Esophagus muscularis mucosa (tissue), 4 donors: ENCODE measurements around the gene DGKG. TPM values are rescaled to one million over a fixed set of nuclear protein-coding genes. Genes with fewer than 3 reads are reported as not detected.

ENCODE experiments used
- DNase-seq: peaks from one replicate; pipeline ENCODE4 v3.0.0-alpha.2; 2017; ENCODE audit errors: extremely low spot score
- H3K27ac ChIP-seq, 4 donors: fragments of 200-600 bp; sonication (generic); replicated peaks in 1 of 4; 1 replicate in 3 of 4; 2 replicates in 1 of 4; pipeline ENCODE4 v1.5.1; 2016 to 2019; ENCODE audit warnings: mild to moderate bottlenecking in 1 of 4
- H3K27me3 ChIP-seq, 4 donors: fragments of 200-600 bp; sonication (generic); one replicate each; pipeline versions ENCODE4 v1.5.1 to v1.6.0; 2016 to 2019
- H3K36me3 ChIP-seq, 4 donors: fragments of 200-600 bp; sonication (generic); one replicate each; pipeline ENCODE4 v1.5.1; 2016 to 2019
- H3K4me1 ChIP-seq, 4 donors: fragments of 200-600 bp; sonication (generic); one replicate each; pipeline ENCODE4 v1.5.1; 2016 to 2019
- H3K4me3 ChIP-seq, 4 donors: fragments of 200-600 bp; sonication (generic); 1 replicate in 2 of 4; 2 replicates in 2 of 4; pipeline ENCODE4 v1.5.1; 2016 to 2019; ENCODE audit warnings: mild to moderate bottlenecking in 4 of 4, moderate library complexity in 1 of 4
- H3K9me3 ChIP-seq, 4 donors: fragments of 200-600 bp; sonication (generic); 1 replicate in 3 of 4; 2 replicates in 1 of 4; pipeline ENCODE4 v1.5.1; 2016 to 2019
- EP300 ChIP-seq: sonication (generic); formaldehyde crosslinking; IDR thresholded peaks from one replicate; pipeline ENCODE4 v1.6.1; 2017; ENCODE audit warnings: antibody characterized with exemption
- POLR2A ChIP-seq: fragments of 450-650 bp; IDR thresholded peaks from one replicate; pipeline ENCODE4 v1.6.1; 2017; ENCODE audit warnings: antibody characterized with exemption, moderate library complexity, mild to moderate bottlenecking, low read depth
- POLR2AphosphoS5 ChIP-seq, 2 donors: sonication (generic); formaldehyde crosslinking; IDR thresholded peaks; one replicate each; pipeline ENCODE4 v1.6.1; 2017; ENCODE audit warnings: antibody characterized with exemption in 2 of 2
- WGBS: methylation state at CpG from one replicate; pipeline ENCODE4 v1.1.5; 2018; 5-methylcytosine and 5-hydroxymethylcytosine counted together
- intact Hi-C: fragments of 100-400 bp; cut with DNase I; formaldehyde crosslinking; loops from one replicate; pipeline ENCODE4 v1.15.1; 2023
- total RNA-seq, 4 donors: library from RNA; depleted of rRNA; stranded (reverse); fragments of >200 nt; gene quantifications; one replicate each; pipeline versions ENCODE4 v1.1.0 to v1.2.1, GENCODE V29; 2016
- TF ChIP-seq, protein P1 (sequence below), 3 experiments: fragments of 200-600 bp in 2 of 3; fragments of 450-650 bp in 1 of 3; sonication (generic) in 2 of 3; IDR thresholded peaks; one replicate each; pipeline ENCODE4 v1.5.1; 2017 to 2019; ENCODE audit warnings: antibody characterized with exemption in 3 of 3, mild to moderate bottlenecking in 2 of 3, moderate library complexity in 1 of 3

DGKG gene
- total RNA-seq, 4 donors from 2014 or later: 75.0 to 169 (median 104) TPM

DNA sequence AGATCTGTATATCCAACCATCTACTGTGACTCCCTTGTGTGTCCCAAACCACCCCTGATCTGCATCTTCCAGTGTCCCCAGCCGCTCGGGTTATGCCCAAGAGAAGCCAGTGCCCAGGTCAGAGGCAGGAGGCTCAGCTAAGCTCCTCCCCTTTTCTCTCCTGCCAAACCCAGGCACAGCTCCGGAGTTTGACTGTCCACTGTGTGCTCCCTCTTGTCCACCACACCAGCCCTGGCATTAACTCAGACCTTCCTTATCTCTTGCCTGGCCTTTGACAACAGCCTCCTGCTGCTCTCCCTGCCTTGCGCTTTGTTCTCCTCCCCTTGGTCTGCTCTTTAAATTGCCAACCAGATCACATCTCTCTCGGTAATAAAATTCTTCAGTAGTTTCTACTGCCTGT lies 39.3 kb downstream of the DGKG start:
- Histone ChIP-seq H3K9me3 (no peaks in the 10 kb centered on the region), H3K4me3 (no peak overlapping the region), H3K36me3 (peaks cover 10 to 28% (median 22%) of the 10 kb centered on the region in 4 donors), H3K27me3 (no peaks in the 10 kb centered on the region), H3K4me1 (peaks cover 3 to 57% (median 33%) of the 10 kb centered on the region in 4 donors), H3K27ac (no peak overlapping the region)
- intact Hi-C loops: no loop called here
- TF ChIP-seq, protein P1, sequence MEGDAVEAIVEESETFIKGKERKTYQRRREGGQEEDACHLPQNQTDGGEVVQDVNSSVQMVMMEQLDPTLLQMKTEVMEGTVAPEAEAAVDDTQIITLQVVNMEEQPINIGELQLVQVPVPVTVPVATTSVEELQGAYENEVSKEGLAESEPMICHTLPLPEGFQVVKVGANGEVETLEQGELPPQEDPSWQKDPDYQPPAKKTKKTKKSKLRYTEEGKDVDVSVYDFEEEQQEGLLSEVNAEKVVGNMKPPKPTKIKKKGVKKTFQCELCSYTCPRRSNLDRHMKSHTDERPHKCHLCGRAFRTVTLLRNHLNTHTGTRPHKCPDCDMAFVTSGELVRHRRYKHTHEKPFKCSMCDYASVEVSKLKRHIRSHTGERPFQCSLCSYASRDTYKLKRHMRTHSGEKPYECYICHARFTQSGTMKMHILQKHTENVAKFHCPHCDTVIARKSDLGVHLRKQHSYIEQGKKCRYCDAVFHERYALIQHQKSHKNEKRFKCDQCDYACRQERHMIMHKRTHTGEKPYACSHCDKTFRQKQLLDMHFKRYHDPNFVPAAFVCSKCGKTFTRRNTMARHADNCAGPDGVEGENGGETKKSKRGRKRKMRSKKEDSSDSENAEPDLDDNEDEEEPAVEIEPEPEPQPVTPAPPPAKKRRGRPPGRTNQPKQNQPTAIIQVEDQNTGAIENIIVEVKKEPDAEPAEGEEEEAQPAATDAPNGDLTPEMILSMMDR (IDR thresholded peaks at IDR 0.05): no peak
- TF ChIP-seq POLR2AphosphoS5 (IDR thresholded peaks at IDR 0.05) (no peak), EP300 (no peak), POLR2A (no peak)
- DNase-seq: peak; percentile 72
- WGBS: 68% methylated on average over 5 of the region's 5 CpGs

DNA sequence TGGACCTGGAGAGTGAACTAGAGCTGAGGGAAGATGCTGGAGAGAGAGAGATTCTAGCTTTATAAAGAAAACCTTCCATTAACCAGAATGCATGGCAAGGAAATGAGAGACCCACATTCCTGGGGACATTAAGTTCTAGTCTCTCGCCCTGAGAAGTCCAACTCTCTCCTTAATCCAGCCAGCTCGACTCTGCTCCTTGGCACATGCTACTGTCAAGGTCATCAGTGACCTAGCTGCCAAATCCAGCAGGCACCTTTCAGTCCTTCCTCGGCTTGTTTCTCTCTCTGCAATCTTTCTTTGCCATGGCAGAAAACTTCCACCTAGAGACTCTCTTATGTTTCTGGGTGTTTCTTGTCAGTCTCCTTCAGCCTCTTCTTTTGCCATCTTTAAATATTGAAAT lies 40.3 kb downstream of the DGKG start:
- DNase-seq: peak; percentile 62
- H3K27me3 ChIP-seq: no peaks in the 10 kb centered on the region
- H3K9me3 ChIP-seq: no peaks in the 10 kb centered on the region
- intact Hi-C loops: no loop called here
- WGBS: 86% methylated on average over 3 of the region's 3 CpGs
- TF ChIP-seq POLR2A (no peak), EP300 (no peak)
- TF ChIP-seq, protein P1 (IDR thresholded peaks at IDR 0.05): no peak
- no peak overlapping the region for H3K27ac ChIP-seq
- peaks cover 10 to 37% (median 24%) of the 10 kb centered on the region in 4 donors for H3K36me3 ChIP-seq
- no peak overlapping the region for H3K4me3 ChIP-seq
- peaks cover 3 to 57% (median 29%) of the 10 kb centered on the region in 4 donors for H3K4me1 ChIP-seq

DNA sequence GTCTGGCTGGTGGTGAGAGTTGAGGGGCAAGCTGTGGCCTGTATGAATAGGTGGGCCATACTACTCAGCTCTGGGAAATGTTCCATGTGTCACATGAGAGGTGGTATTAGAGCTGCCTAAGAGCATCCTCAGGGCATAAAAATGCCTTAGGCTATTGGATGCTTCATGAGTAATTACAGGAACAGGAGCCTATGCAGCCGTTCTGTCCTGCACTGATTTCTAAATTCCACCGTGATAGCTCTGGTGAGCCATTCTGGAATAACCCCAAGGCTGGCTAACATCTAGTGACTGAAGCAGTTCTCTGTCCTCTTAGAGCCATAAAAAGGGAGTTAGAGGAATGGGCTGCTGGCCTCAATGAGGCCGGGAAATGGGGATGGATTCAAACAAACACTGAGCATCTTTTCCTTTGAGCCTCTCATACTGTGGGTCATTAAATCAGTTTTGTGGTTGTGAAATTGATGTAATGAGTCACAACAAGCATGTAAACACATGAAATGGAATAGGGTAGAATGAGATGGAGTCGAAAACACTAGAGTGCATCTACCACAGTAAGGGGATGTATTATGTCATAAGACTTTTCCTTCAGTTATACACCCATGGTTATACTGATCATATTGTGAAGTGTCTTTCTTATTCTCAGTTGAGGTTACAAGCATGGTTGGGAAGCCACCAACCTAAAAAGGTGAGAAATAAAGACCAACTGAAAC lies 41.0 kb downstream of the DGKG start:
- intact Hi-C loops: no loop called here
- H3K4me1 ChIP-seq: peaks cover 3 to 55% (median 27%) of the 10 kb centered on the region in 4 donors
- no peak overlapping the region for H3K4me3 ChIP-seq
- no peaks in the 10 kb centered on the region for H3K27me3 ChIP-seq
- peak overlapping the region in 1 of 4 donors; percentile 31 for H3K27ac ChIP-seq
- 58% methylated on average over 4 of the region's 4 CpGs for WGBS
- DNase-seq: peak; percentile 75
- TF ChIP-seq, protein P1 (IDR thresholded peaks at IDR 0.05): no peak
- TF ChIP-seq POLR2A (no peak), EP300 (no peak), POLR2AphosphoS5 (IDR thresholded peaks at IDR 0.05) (no peak)
- H3K36me3 ChIP-seq: peaks cover 10 to 38% (median 25%) of the 10 kb centered on the region in 4 donors
- H3K9me3 ChIP-seq: no peaks in the 10 kb centered on the region

DNA sequence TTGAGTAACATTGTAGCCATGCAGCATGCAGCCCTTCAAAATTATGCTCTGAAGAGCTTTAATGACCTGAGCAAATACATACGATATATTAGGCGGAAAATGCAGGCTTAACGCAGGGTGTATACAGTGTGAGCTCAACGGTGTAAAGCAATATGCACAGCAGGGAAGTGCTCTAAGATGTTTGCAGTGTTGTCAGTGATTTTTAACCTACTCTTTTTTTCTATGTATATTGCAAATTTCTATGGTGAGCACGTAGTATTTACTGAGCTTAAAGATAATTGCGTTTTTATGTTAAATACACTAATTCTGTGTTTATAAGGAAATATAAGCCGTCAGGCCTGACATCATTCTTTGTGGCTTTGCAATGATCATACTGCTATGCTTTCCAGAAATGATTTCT lies 42.1 kb downstream of the DGKG start:
- 86% methylated on average over 7 of the region's 7 CpGs for WGBS
- DNase-seq: no peak
- Histone ChIP-seq H3K9me3 (no peaks in the 10 kb centered on the region), H3K4me1 (peaks cover 3 to 55% (median 30%) of the 10 kb centered on the region in 4 donors), H3K36me3 (peaks cover 13 to 43% (median 30%) of the 10 kb centered on the region in 4 donors), H3K27ac (no peak overlapping the region), H3K4me3 (no peak overlapping the region), H3K27me3 (no peaks in the 10 kb centered on the region)
- TF ChIP-seq EP300: no peak
- no peak for TF ChIP-seq POLR2AphosphoS5 (IDR thresholded peaks at IDR 0.05)
- TF ChIP-seq, protein P1 (IDR thresholded peaks at IDR 0.05): no peak
- intact Hi-C loops: no loop called here

DNA sequence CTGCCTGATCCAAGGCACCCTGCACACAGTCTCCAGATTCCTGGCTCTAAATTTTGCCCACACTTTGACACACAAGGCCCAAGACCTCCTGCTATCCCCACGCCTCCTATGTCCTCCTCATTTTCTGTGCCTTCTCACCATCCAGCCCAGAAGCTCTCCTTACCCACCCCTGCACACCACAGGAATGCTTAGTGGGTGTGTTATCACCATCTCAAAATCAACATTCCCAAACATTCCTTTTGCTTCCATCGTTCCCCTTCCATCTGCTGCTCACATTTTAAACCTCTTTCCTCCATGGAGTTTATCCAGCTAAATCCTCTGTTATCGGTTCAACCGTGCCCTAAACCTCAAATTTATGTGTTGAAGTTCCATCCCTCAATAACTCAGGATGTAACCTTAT lies 43.9 kb downstream of the DGKG start:
- DNase-seq: no peak
- Histone ChIP-seq H3K27ac (no peak overlapping the region), H3K4me1 (peaks cover 3 to 49% (median 33%) of the 10 kb centered on the region in 4 donors), H3K36me3 (peaks cover 13 to 47% (median 30%) of the 10 kb centered on the region in 4 donors), H3K9me3 (no peaks in the 10 kb centered on the region), H3K27me3 (no peaks in the 10 kb centered on the region), H3K4me3 (no peak overlapping the region)
- intact Hi-C loops: no loop called here
- TF ChIP-seq, protein P1 (IDR thresholded peaks at IDR 0.05): no peak
- TF ChIP-seq EP300 (no peak), POLR2AphosphoS5 (IDR thresholded peaks at IDR 0.05) (no peak), POLR2A (no peak)
- 74% methylated on average over 4 of the region's 4 CpGs for WGBS
